Glomerular endothelial cell (primary cell): ENCODE results near the gene MROH2A. TPM values are rescaled to one million over a fixed set of nuclear protein-coding genes. Genes with fewer than 3 reads are reported as not detected.

Experiments
- DNase-seq: peaks from one replicate; pipeline ENCODE4 v3.0.0-alpha.2; 2011; ENCODE audit warnings: low read depth, low spot score; ENCODE audit errors: extremely low read depth
- total RNA-seq: library from RNA; depleted of rRNA; stranded (reverse); fragments of >200 nt; gene quantifications from 2 replicates; pipeline ENCODE4 v1.2.3, GENCODE V29; 2015

Gene MROH2A
- total RNA-seq, 1 donor from 2014 or later, result not detected

GRCh38 chr2:233835230-233836186 lies 57.4 kb downstream of the MROH2A start:
- no peak for DNase-seq

GRCh38 chr2:233836359-233836758 lies 58.2 kb downstream of the MROH2A start:
- DNase-seq, result no peak

- no peak for DNase-seq
Observed at GRCh38 chr2:233837694-233838229, 59.6 kb downstream of the MROH2A start.

GRCh38 chr2:233838251-233838650 lies 60.1 kb downstream of the MROH2A start:
- no peak for DNase-seq

GRCh38 chr2:233838726-233839446 lies 60.8 kb downstream of the MROH2A start:
- DNase-seq, result no peak

- DNase-seq, result no peak
Observed at GRCh38 chr2:233839447-233839820, 61.3 kb downstream of the MROH2A start.

- DNase-seq, result no peak
Observed at GRCh38 chr2:233840520-233840919, 62.4 kb downstream of the MROH2A start.

- DNase-seq, result no peak
Observed at GRCh38 chr2:233841183-233841582, 63.1 kb downstream of the MROH2A start.

- no peak for DNase-seq
Observed at GRCh38 chr2:233844064-233844807, 66.1 kb downstream of the MROH2A start.

GRCh38 chr2:233844836-233845235 lies 66.7 kb downstream of the MROH2A start:
- no peak for DNase-seq

GRCh38 chr2:233845301-233846060 lies 67.4 kb downstream of the MROH2A start:
- no peak for DNase-seq

GRCh38 chr2:233846387-233847247 lies 68.5 kb downstream of the MROH2A start:
- no peak for DNase-seq

- no peak for DNase-seq
Observed at GRCh38 chr2:233847248-233847898, 69.2 kb downstream of the MROH2A start.

- no peak for DNase-seq
Observed at GRCh38 chr2:233848276-233848675, 70.1 kb downstream of the MROH2A start.

- no peak for DNase-seq
Observed at GRCh38 chr2:233849607-233850271, 71.6 kb downstream of the MROH2A start.

- DNase-seq, result no peak
Observed at GRCh38 chr2:233850745-233851144, 72.6 kb downstream of the MROH2A start.

GRCh38 chr2:233851169-233851568 lies 73.0 kb downstream of the MROH2A start:
- DNase-seq, result no peak

GRCh38 chr2:233852056-233852455 lies 73.9 kb downstream of the MROH2A start:
- no peak for DNase-seq
